HG03460 (cell line): ENCODE results near the gene YIPF7.

Source experiments
- ATAC-seq: cut with Tn5 transposase; IDR thresholded peaks from one replicate; pipeline ENCODE4 v1.9.1; 2021; ENCODE audit not compliant: unreplicated experiment

Gene YIPF7

GRCh38 chr4:44623676-44624075 lies 27.7 kb downstream of the YIPF7 start:
- no peak for ATAC-seq

GRCh38 chr4:44616621-44617020 lies 34.8 kb downstream of the YIPF7 start:
- ATAC-seq = no peak

DNA sequence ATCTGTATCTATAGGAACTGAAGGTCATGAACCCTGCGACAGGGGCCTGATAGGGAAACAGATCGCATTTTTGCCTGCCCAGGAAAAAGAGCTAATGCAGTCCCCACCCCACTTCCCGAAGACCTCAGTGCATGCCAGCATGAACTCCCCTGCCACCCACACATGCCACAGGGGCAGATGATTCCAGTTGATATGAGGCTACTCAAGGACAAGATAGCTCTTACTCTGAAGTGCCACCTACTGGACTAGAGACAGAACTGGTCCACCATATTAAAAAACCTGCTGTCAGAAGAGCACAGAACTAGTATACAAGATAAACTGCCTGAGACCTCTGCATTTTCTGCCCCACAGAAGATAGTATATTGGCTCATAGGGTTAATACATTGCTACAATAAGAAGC lies 68.0 kb downstream of the YIPF7 start:
- no peak for ATAC-seq

DNA sequence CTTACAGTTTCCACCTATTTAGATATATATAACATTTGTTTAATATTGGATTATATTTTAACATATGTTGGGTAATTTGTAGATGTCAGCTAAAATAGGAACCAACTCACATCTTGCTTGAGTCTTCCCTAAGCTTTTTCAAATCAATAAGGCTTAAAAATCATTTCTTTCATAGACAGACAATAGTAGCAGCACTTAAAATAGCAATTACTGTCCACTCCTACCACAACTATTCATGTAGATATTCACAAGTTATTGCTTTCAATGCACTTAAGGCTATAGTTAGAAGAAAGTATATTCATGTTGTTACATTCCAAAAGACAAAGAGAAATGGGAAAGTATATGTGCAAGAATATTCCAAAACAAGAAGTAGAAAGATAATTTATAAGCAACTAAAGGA lies 71.2 kb downstream of the YIPF7 start:
- no peak for ATAC-seq

- no peak for ATAC-seq
Measured at GRCh38 chr4:44578954-44579353, 72.5 kb downstream of the YIPF7 start.
